ENCODE measurements around the gene SLC25A19. TPM values are rescaled to one million over a fixed set of nuclear protein-coding genes. Genes with fewer than 3 reads are reported as not detected.

The SLC25A19 gene
- total and polyA plus RNA-seq, 2 experiments from 2014 or later, result 12.2 to 13.2 TPM

DNA sequence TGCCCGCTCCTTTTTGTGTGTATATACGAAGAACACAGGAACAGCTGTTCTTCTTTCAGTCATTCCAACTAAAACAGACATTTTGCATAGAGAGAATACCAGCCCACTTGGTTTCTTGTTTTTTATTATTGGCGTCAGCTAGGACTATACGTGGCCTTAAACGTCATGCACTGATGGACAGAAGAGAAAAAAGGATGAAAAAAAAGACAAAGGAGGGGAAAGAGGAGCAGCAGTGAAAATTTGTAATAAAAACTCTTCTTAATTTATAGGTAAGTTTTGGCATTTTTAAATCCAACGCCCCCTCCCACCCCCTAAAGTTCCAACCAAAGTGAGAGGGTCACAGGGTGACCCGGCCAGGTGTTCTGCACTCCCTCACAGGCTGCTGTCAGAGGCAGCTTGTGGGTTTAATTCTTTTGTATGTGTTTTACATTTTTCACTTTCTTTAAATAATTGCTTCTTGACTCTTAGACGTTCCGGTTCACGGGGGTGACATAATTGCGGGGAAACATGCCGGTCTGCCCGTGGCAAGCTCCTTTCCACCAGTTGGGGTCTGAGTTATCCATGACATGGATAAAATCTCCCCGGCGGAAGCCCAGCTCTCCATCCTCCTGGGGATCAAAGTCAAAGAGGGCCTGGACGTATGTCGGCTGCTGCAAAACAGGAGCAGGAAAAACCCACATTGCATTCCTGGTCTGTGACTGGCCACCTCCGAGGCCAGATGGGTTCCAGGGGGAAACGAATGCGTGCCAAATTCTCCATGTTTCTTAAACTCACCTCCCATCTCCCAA, 30.9 kb upstream of the SLC25A19 start:
- H3K27ac ChIP-seq, result no peak overlapping the region
- DNase-seq (ENCODE audit: low read depth in 1 of 2, low spot score in 1 of 2), result peak in 1 of 2 donors; percentile 68
- TF ChIP-seq, protein P1, sequence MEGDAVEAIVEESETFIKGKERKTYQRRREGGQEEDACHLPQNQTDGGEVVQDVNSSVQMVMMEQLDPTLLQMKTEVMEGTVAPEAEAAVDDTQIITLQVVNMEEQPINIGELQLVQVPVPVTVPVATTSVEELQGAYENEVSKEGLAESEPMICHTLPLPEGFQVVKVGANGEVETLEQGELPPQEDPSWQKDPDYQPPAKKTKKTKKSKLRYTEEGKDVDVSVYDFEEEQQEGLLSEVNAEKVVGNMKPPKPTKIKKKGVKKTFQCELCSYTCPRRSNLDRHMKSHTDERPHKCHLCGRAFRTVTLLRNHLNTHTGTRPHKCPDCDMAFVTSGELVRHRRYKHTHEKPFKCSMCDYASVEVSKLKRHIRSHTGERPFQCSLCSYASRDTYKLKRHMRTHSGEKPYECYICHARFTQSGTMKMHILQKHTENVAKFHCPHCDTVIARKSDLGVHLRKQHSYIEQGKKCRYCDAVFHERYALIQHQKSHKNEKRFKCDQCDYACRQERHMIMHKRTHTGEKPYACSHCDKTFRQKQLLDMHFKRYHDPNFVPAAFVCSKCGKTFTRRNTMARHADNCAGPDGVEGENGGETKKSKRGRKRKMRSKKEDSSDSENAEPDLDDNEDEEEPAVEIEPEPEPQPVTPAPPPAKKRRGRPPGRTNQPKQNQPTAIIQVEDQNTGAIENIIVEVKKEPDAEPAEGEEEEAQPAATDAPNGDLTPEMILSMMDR (IDR thresholded peaks at IDR 0.05; ENCODE audit: low read depth, low read length), result no peak
- no peaks in the 10 kb centered on the region for H3K4me1 ChIP-seq (ENCODE audit: low read depth)
- H3K36me3 ChIP-seq, result peaks cover 13% of the 10 kb centered on the region
- no peak overlapping the region for H3K4me3 ChIP-seq
- H3K27me3 ChIP-seq, result no peaks in the 10 kb centered on the region
- H3K9me3 ChIP-seq (ENCODE audit: low read depth), result no peaks in the 10 kb centered on the region

DNA sequence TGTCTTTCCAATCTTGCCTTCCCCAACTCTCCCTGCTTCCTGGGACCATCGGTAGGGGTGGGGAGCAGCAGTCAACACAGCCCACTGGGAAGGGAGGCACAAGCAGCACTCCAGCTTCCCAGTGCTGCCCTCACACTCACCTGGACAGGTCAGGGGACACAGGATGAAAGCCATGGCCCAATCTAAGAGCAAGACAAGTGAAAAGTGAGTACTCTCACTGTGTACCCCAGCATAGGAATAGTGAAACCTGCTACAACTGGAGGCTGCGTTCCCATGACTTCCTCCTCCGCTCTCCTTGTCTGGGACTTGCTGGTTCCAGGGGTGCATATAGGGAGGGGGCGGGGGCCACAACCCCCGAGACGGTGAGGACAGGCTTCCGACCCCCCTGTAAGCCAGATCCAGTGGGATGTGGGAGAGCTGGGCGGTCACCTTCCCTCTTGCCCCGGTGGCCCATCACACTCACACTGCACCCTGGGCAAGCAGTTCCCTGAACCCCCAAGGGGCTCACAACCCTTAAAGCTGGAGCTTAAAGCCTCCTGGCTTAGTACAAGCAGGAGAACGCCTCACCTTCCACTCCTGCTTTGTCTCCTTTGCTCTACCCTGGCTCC, 29.5 kb upstream of the SLC25A19 start:
- TF ChIP-seq, protein P1 (IDR thresholded peaks at IDR 0.05; ENCODE audit: low read depth, low read length), result no peak
- H3K27me3 ChIP-seq, result no peaks in the 10 kb centered on the region
- no peak overlapping the region for H3K4me3 ChIP-seq
- no peaks in the 10 kb centered on the region for H3K9me3 ChIP-seq (ENCODE audit: low read depth)
- H3K27ac ChIP-seq, result no peak overlapping the region
- DNase-seq (ENCODE audit: low read depth in 1 of 2, low spot score in 1 of 2), result no peak
- H3K36me3 ChIP-seq, result peaks cover 13% of the 10 kb centered on the region
- H3K4me1 ChIP-seq (ENCODE audit: low read depth), result no peaks in the 10 kb centered on the region

DNA sequence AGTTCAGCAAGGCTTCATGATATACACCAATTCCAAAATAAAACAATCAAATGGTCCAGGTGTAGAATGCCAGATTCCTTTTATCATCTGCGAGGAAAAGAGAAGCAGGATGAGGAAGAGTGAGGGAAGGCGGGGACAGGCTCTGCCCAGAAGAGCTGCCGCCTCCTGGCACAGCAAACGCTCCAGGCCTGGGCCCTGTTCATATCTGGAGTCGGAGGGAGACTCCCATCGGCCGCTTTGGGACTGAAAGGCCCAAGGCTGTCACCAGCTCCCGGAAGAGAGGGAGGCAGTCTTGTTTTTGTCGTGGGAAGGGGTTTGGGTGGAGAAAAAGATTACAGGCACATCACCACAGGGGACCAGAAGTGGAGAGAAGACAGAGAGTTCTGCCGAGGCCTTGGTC, 29.0 kb upstream of the SLC25A19 start:
- Histone ChIP-seq H3K27me3 (no peaks in the 10 kb centered on the region), H3K27ac (no peak overlapping the region), H3K4me1 (ENCODE audit: low read depth) (no peaks in the 10 kb centered on the region), H3K9me3 (ENCODE audit: low read depth) (no peaks in the 10 kb centered on the region), H3K36me3 (peaks cover 13% of the 10 kb centered on the region), H3K4me3 (no peak overlapping the region)
- no peak for DNase-seq (ENCODE audit: low read depth in 1 of 2, low spot score in 1 of 2)
- TF ChIP-seq, protein P1 (IDR thresholded peaks at IDR 0.05; ENCODE audit: low read depth, low read length), result no peak

DNA sequence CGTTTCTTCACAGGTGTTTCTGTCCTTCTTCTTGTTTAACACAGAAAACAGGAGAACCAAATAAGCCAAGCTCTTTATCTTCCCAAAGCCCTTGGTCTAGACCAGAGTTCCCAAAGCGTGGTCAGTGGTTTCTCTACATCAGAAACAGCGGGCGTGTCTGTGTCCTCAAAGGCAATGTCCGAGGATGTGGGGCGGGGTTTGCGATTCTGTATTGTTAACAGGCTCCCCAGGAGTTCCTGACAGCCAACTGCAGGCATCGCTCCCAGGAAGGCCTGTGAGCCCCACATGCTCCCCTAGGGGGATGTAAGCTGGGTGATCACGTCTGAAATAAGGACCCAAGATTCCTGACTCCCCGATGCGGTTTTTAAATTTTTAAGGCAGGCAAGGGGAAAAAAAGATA, 28.4 kb upstream of the SLC25A19 start:
- TF ChIP-seq, protein P1 (IDR thresholded peaks at IDR 0.05; ENCODE audit: low read depth, low read length), result no peak
- Histone ChIP-seq H3K4me3 (no peak overlapping the region), H3K27ac (no peak overlapping the region), H3K27me3 (no peaks in the 10 kb centered on the region), H3K36me3 (peaks cover 13% of the 10 kb centered on the region), H3K4me1 (ENCODE audit: low read depth) (no peaks in the 10 kb centered on the region), H3K9me3 (ENCODE audit: low read depth) (no peaks in the 10 kb centered on the region)
- DNase-seq (ENCODE audit: low read depth in 1 of 2, low spot score in 1 of 2), result no peak

DNA sequence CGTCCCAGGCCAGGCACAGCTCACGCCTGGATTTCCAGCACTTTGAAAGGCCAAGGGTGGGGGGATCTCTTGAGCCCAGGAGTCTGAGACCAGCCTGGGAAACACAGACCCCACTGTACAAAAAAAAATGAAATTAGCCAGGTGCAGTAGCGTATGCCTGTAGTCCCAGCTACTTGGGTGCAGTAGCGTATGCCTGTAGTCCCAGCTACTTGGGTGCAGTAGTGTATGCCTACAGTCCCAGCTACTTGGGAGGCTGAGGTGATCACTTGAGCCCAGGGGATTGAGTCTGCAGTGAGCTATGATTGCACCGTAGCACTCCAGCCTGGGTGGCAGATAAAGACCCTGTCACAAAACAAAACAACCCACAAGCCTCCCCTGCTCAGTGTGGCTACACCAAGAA, 27.0 kb upstream of the SLC25A19 start:
- TF ChIP-seq, protein P1 (IDR thresholded peaks at IDR 0.05; ENCODE audit: low read depth, low read length), result no peak
- Histone ChIP-seq H3K27ac (peak overlapping the region; percentile 28), H3K9me3 (ENCODE audit: low read depth) (no peaks in the 10 kb centered on the region), H3K4me3 (no peak overlapping the region), H3K36me3 (peaks cover 10% of the 10 kb centered on the region), H3K4me1 (ENCODE audit: low read depth) (no peaks in the 10 kb centered on the region), H3K27me3 (no peaks in the 10 kb centered on the region)
- no peak for DNase-seq (ENCODE audit: low read depth in 1 of 2, low spot score in 1 of 2)

All from cardiac muscle cell (in vitro differentiated cells and primary cell).